ENCODE results near the gene ATG2A. TPM values are rescaled to one million over a fixed set of nuclear protein-coding genes. Genes with fewer than 3 reads are reported as not detected.

Gene ATG2A
- total and polyA plus RNA-seq, 2 of the 8 experiments (the other 6 are each of a cell fraction or from before 2014, with no cell fraction given), result 12.1 to 22.1 TPM

GRCh38 chr11:64877390-64878222 is 39.4 kb downstream of the ATG2A start:
- peak overlapping the region; percentile 55 for H3K14ac ChIP-seq (ENCODE audit: insufficient read length)
- peaks cover 0 to 22% (median 11%) of the 10 kb centered on the region in 4 experiments; a peak in 6 of 7 replicates for H3K4me1 ChIP-seq (replicated peaks in 1 of 4; ENCODE audit: control insufficient read depth in 3 of 4, insufficient read depth in 4 of 4, low read length in 3 of 4)
- ChIA-PET POLR2A (ENCODE audit: partially characterized antibody) (interaction anchor here (0.6 to 24.6 kb wide), 19 partner anchors 10 to 662 kb away, joined by 3 to 408 read pairs (median 4); partner anchors contain the start of genes MAP4K2, PPP2R5B and SF1), CTCF (ENCODE audit: partially characterized antibody) (interaction anchor here (0.6 to 32.2 kb wide), 9 partner anchors 14 to 189 kb away, joined by 3 to 1058 read pairs (median 4); partner anchors contain the start of genes BATF2 and CDC42BPG)
- H4K5ac ChIP-seq (ENCODE audit: insufficient read length, low read depth, low read length), result peak overlapping the region; percentile 40
- H3K9ac ChIP-seq (replicated peaks in 1 of 4; ENCODE audit: extremely low read depth in 1 of 4, low read depth in 3 of 4, low read length in 3 of 4), result peak overlapping the region; percentile 51 to 73 (median 68)
- no peak overlapping the region for H3K27ac ChIP-seq (ENCODE audit: low read depth, low read length)
- no peak overlapping the region for H2BK120ac ChIP-seq (replicated peaks; ENCODE audit: low read depth, low read length)
- TF ChIP-seq KDM4A (IDR thresholded peaks at IDR 0.05; ENCODE audit: low read depth, low read length, severe bottlenecking) (peak; percentile 18), EZH2 (IDR thresholded peaks at IDR 0.05; ENCODE audit: low read depth, low read length, severe bottlenecking) (peak; percentile 39), TBP (IDR thresholded peaks at IDR 0.05; ENCODE audit: low read depth, low read length) (no peak), HDAC2 (IDR thresholded peaks at IDR 0.05; ENCODE audit: borderline replicate concordance in 1 of 2, low read depth in 2 of 2, low read length in 2 of 2) (no peak), RBBP5 (IDR thresholded peaks at IDR 0.05; ENCODE audit: borderline replicate concordance, low read depth, low read length) (0 out of 2 replicates have a peak, but pooled peaks have one; percentile 22)
- H3K4ac ChIP-seq (replicated peaks; ENCODE audit: insufficient read length, low read depth, low read length), result peak overlapping the region; percentile 73
- H3K36me3 ChIP-seq (ENCODE audit: control insufficient read depth in 2 of 4, insufficient read depth in 4 of 4, low read length in 3 of 4), result no peaks in the 10 kb centered on the region; a peak in 1 of 8 replicates
- peak overlapping the region; percentile 77 for H4K91ac ChIP-seq (replicated peaks; ENCODE audit: insufficient read length, low read length)
- peak overlapping the region; percentile 60 to 97 (median 94) for H3K4me3 ChIP-seq (ENCODE audit: extremely low read depth in 1 of 4, insufficient read depth in 2 of 4, low read depth in 3 of 4, low read length in 4 of 4)
- no peaks in the 10 kb centered on the region for H3K79me2 ChIP-seq (ENCODE audit: control insufficient read depth in 1 of 2, insufficient read depth in 2 of 2, low read length in 2 of 2)
- H3K4me2 ChIP-seq (ENCODE audit: insufficient read depth in 1 of 2, low read depth in 2 of 2, low read length in 2 of 2), result peak overlapping the region; percentile 75 to 99
- WGBS, 2 experiments (ENCODE audit: extremely low coverage in 1 of 2, insufficient coverage in 1 of 2, insufficient read length in 1 of 2, insufficient replicate concordance in 2 of 2, low coverage in 1 of 2, low lambda C conversion rate in 2 of 2, missing lambda C conversion rate in 1 of 2), result 12% methylated on average over 29 of the region's 41 CpGs; no CpG with 5 or more reads in 1 of the 2 experiments
- H3K23ac ChIP-seq (ENCODE audit: insufficient read length), result no peak overlapping the region
- DNase-seq (ENCODE audit: low read depth in 1 of 2, low spot score in 2 of 2) (no peak), FAIRE-seq (no peak)
- peak overlapping the region; percentile 90 for H4K8ac ChIP-seq (ENCODE audit: extremely low read depth, insufficient read depth, low read length)
- H2AK5ac ChIP-seq (ENCODE audit: low read depth, low read length), result no peak overlapping the region
- no peak overlapping the region for H2BK20ac ChIP-seq (ENCODE audit: low read length)
- peak overlapping the region; percentile 91; the same call in 1 of the 2 replicates for H2AFZ ChIP-seq (ENCODE audit: low read length)
- no peaks in the 10 kb centered on the region for H3K79me1 ChIP-seq (ENCODE audit: low read depth, low read length)
- peaks cover 0 to 6% (median 2%) of the 10 kb centered on the region in 4 experiments; a peak in 3 of 7 replicates for H3K27me3 ChIP-seq (replicated peaks in 1 of 4; ENCODE audit: control insufficient read depth in 3 of 4, extremely low read depth in 1 of 4, insufficient read depth in 3 of 4, low read length in 3 of 4)
- peak overlapping the region; percentile 73 for H3K56ac ChIP-seq (replicated peaks; ENCODE audit: insufficient read length, low read depth, low read length)
- H4K20me1 ChIP-seq (replicated peaks in 1 of 2; ENCODE audit: control insufficient read depth in 1 of 2, insufficient read depth in 2 of 2, low read length in 2 of 2), result no peaks in the 10 kb centered on the region
- no peak overlapping the region for H2BK5ac ChIP-seq (ENCODE audit: low read depth, low read length)
- peak overlapping the region; percentile 61; the same call in 1 of the 2 replicates for H2BK15ac ChIP-seq (ENCODE audit: low read length)
- peaks cover 16% of the 10 kb centered on the region for H3K23me2 ChIP-seq (ENCODE audit: low read depth, low read length)
- H3K18ac ChIP-seq (ENCODE audit: extremely low read depth, low read length), result no peak overlapping the region; the same call in 1 of the 2 replicates
- no peaks in the 10 kb centered on the region for H3K9me3 ChIP-seq (ENCODE audit: insufficient read depth in 2 of 2, low read depth in 1 of 2, low read length in 1 of 2)
- H2BK12ac ChIP-seq (ENCODE audit: low read depth, low read length), result peak overlapping the region; percentile 50; the same call in 1 of the 2 replicates
